ENCODE results near the gene CARNS1.

CARNS1 gene

GRCh38 chr11:67376873-67377808, 38.3 kb upstream of the CARNS1 start:
- no peak for DNase-seq

- no peak for DNase-seq
Measured at GRCh38 chr11:67378544-67378943, 36.9 kb upstream of the CARNS1 start.

- DNase-seq: no peak
Measured at GRCh38 chr11:67379061-67380058, 36.1 kb upstream of the CARNS1 start.

- DNase-seq: no peak
Measured at GRCh38 chr11:67381244-67381972, 34.1 kb upstream of the CARNS1 start.

GRCh38 chr11:67382276-67383136, 33.0 kb upstream of the CARNS1 start:
- peak; percentile 80 for DNase-seq

GRCh38 chr11:67384851-67385366, 30.6 kb upstream of the CARNS1 start:
- no peak for DNase-seq

- DNase-seq: no peak
Measured at GRCh38 chr11:67387069-67387468, 28.4 kb upstream of the CARNS1 start.

GRCh38 chr11:67387518-67387917, 28.0 kb upstream of the CARNS1 start:
- no peak for DNase-seq

- peak; percentile 62 for DNase-seq
Measured at GRCh38 chr11:67389477-67389876, 26.0 kb upstream of the CARNS1 start.

- DNase-seq: no peak
Measured at GRCh38 chr11:67390947-67391303, 24.6 kb upstream of the CARNS1 start.

- DNase-seq: peak; percentile 98
Measured at GRCh38 chr11:67391304-67392182, 23.9 kb upstream of the CARNS1 start, which contains the start of gene RAD9A. Gene RAD9A, plus strand, starts transcription at chr11:67391986. Its CDS starts 59 bp downstream, at chr11:67392045.

GRCh38 chr11:67392183-67392715, 23.2 kb upstream of the CARNS1 start:
- peak; percentile 51 for DNase-seq

GRCh38 chr11:67393437-67393836, 22.0 kb upstream of the CARNS1 start:
- no peak for DNase-seq

- DNase-seq: no peak
Measured at GRCh38 chr11:67393990-67394389, 21.5 kb upstream of the CARNS1 start.

- no peak for DNase-seq
Measured at GRCh38 chr11:67395555-67396258, 19.8 kb upstream of the CARNS1 start.

- DNase-seq: no peak
Measured at GRCh38 chr11:67396259-67396581, 19.3 kb upstream of the CARNS1 start.

- DNase-seq: no peak
Measured at GRCh38 chr11:67396587-67397389, 18.7 kb upstream of the CARNS1 start.

- DNase-seq: no peak
Measured at GRCh38 chr11:67397536-67397935, 17.9 kb upstream of the CARNS1 start.
